NCI-H187 (cell line): ENCODE data around the gene CSGALNACT2.

Experiments used
- DNase-seq, 2 experiments: peaks; one replicate each; lab custom pipeline; 2025; lab: John Stamatoyannopoulos, UW

CSGALNACT2 gene

DNA sequence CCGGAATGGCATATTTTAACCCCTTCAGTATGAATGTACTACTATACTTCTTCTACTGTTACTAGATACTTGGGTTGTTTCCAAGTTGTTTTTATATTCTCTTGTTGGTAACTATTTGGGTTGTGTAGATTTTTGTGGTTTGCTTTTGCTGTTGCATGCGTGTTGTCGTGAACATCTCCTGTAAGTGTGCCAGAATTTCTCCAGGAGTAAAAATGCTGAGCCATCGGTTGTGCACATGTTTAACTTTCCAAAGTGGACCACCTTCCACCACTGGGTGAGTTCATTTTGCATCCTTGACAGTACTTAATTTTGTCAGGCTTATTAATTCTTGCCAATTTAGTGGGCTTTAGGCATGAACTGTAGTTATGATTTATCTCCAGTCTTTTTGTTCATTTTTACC, 47.9 kb downstream of the CSGALNACT2 start:
- DNase-seq, result no peak

DNA sequence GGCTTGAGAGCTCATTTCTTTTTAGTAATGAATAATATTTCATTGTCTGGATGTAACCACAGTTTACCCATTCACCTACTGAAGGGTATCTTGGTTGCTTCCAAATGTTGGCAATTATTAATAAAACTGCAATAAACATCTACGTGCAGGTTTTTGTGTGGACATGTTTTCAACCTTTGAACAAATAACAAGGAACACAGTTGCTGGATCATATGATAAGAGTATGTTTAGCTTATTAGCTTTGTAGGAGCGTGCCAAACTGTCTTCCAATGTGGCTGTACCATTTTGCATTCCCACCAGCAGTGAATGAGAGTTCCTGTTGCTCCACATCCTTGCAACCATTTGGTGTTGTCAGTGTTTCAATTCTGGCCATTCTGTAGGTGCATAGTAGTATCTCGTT, 49.0 kb downstream of the CSGALNACT2 start:
- DNase-seq, result no peak

DNA sequence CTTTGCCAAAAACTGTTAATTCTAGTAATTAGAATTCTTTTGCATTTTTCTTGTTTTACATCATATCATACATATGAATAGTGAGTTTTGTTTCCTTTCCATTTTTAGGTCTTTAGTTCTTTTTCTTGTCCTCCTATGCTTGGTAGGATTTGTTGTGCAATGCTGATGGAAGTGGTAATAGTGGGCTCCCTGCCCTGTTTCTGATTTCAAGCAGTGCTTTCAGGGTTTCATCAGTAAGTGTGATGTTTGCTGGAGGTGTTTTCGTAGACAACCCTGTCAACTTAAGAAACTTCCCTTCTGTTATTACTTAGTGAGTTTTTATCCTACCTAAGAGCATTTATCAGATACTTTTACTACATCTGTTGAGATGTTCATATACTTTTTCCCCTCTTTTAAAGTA, 50.5 kb downstream of the CSGALNACT2 start:
- no peak for DNase-seq

DNA sequence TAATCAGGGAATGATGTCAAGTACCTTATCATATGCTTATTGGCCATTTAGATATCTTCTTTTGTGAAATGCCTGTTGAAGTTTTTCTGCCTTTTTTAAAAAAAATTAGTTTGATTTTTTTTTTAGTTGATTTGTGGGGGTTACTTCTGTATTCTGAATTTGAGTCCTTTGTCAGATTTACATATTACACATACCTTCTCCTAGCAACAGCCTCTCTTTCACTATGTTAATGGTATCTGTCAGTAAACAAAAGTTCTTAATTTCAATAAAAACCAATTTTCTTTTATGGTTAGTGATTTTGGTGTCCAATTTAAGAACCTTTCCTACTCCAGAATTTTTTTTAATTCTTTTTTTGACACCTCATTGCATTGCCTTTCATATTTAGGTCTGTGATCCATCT, 52.0 kb downstream of the CSGALNACT2 start:
- DNase-seq, result no peak

DNA sequence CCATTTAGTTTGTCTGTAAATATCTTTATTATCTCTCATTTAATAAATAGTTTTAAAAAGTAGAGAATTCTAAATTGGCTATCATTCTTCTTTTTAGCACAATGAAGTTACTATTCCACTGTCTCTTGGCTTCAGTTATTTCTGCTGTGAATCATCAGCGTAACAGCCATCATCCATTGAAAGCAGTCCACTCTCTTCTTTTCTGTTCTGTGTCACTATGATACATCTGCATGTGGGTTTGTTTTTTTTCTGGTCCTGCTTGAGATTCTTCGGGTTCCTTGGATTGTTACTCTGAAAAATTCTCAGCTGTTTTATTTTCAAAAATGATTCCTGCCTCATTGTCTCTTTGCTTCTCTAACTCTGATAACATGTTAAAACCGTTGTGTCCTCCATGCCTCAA, 52.5 kb downstream of the CSGALNACT2 start:
- DNase-seq, result no peak

DNA sequence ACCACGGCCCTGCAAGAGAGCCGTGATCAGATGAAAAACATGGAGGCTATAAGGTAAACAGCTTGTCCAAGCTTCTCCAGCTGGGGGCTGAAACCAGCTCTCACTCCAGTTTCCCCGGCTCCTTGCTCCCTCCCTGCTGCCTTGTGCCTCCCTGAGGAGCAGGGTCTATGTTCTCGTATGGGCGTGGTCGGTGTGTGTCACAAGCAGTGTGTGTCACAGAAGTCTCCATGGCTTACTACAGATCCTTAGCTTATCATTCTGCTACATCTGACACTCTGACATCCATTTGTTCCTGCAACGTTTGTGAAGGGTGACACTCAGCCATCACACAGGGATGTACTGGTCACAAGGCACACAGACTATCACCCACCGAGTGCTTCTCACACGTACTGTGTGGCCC, 54.6 kb downstream of the CSGALNACT2 start:
- no peak for DNase-seq

DNA sequence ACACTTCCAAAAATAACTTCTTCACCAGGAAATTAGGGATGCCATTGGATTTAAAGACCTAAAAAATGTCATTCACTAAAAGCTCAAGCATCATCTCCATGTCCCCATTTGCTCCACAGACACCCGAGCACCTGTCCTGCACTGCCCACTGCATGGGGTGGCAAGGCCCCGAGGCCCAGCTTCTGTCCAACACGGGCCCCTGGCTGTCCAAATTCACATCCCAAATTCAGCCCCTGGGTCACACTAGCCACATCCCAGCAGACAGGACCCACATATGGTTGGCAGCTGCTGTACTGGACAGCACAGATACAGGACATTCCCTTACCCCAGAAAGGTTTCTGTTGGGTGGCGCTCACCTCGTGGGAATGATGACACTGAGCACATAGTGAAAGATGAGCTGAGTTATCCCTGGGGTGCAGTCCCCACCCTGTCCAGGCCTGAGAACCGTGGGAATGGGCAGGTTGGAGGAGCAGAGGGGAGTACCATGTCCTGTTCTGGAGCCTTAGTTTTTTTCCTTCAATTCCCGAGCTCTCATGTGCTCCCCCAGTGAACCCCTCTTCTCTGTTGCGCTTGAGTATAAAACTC, 55.3 kb downstream of the CSGALNACT2 start:
- DNase-seq, result no peak

DNA sequence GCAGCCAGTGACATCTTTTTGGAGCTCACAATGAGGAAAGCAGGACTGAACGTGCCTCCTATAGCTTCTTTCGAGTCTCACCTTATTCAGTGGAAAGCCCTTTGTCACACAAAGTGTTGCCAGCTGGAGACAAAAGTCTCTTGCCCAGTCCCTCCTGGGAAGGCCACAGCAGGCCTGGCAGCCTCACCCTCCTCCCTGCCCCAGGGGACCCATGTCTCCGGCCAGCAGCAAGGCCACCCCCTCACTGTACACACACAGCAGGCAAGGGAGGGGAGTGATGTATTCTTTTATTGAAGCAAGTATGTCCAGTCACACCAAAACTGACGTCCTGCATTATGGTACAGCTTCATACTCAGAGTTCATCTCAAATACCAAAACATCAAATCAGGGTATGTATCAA, 56.0 kb downstream of the CSGALNACT2 start:
- DNase-seq, result no peak

DNA sequence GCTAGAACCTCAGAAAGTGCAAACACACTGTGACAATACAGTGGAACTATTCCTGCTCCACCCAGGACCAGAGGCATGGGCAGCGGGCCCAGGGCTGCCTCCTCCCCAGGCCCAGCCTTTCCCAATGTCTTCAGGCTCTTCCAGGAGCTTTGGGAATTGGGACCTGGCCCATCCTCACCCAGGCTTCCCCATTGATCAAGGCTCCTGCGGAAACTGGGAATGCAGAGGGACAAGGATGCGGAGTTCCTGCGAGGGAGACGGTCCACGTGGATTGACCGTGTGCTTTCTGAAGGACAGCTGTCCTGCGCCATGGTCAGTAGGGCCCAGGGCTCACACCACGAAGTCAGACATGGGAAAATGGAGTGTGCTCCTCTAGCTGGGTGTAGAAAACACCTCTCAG, 56.6 kb downstream of the CSGALNACT2 start:
- DNase-seq, result no peak

DNA sequence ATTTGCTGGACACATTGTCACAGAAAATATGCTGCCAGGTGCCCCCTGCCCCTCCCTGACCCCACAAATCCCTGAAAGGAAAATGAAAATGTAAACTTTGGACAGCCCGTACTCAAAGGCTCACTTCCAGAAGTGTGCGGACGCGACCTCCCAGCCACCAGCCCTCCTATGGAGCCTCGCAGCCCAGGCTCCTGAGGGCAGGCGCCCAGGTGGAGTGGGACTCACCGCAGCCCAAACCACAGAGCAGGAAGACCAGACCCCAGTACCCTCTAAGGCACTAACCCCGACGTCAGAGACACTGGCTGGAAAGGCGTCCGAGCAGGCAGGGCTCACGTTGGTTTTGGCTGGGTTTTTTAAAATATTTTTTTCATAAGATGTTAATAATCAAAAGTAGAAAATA, 57.3 kb downstream of the CSGALNACT2 start:
- DNase-seq, result no peak

DNA sequence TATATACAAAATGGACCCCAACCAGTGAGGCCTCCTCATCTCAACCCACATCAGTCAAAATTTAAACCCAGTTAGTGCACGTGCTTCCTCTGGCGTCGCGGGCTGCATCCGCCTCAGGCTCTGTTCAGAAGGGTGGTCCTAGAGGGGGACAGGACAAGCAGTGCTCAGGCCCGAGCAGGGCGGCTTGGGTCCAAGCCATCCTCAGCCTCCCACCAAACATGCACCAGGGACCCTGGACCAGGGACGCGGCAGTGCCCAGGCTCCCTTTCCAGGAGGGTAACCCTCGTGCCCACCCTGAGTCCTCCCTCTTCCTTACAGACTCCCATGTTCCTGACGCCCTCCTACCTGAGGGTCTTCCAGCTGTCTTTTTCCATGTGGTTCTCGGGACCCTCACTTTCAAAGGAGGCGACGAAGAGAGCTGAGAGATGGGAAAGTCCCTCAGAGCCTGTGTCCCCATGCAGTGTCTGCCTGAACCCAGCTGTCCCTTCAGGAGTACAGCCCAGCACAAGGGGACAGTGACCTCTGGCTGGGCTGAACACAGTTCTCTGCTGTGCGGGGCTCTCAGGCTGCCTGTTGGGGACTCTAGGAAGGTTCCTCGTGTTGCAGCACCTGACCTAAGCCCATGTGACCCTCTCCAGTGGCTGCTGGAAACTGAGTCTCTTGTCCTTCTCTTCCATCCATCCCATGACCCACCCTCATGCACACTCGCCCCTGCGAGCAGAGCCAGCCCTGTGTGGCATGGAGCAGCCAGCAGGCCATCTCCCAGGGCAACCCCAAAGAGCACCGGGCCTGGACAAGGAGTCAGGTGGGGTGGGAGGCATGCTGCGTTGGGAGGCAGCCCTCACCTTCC, 58.1 kb downstream of the CSGALNACT2 start:
- no peak for DNase-seq

DNA sequence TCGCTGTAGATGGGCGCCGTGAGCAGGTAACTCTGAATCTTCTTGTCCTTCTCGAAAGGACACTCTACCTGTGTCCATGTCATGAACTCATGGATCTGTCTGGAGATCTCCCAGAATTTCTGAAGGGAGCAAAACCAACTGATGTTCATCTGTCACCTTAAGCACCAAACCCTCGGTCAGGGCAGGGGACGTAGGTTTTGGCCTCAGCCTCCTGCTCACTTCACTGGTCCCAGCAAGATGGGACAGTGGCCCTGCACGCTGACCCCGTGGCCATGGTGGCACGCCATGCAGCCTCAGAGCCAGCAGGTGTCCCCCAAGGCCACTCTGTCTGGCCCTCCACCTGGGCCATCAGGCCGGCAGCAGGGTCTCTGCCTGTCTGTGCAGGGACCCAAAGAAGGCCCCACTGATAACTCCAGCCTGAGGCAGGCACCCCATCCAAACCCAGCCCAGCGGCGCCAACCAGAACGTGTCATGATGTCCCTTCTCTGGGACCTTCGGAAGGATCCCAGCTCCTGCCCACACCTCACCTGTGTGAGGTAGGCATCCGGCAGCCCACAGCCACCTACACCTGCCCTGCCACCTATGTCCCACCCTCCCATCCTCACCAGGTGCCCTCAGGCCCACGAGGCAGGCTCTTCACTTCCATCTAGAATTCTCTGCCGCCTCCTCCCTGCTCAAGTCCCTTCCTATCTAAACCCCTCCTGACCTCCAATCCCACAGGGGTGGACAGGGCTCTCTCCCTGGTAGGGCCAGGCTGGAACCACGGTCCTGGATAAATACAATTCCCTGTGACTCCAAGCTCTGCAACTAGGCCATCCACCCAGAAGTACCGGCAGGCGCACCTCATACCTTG, 59.0 kb downstream of the CSGALNACT2 start:
- no peak for DNase-seq

DNA sequence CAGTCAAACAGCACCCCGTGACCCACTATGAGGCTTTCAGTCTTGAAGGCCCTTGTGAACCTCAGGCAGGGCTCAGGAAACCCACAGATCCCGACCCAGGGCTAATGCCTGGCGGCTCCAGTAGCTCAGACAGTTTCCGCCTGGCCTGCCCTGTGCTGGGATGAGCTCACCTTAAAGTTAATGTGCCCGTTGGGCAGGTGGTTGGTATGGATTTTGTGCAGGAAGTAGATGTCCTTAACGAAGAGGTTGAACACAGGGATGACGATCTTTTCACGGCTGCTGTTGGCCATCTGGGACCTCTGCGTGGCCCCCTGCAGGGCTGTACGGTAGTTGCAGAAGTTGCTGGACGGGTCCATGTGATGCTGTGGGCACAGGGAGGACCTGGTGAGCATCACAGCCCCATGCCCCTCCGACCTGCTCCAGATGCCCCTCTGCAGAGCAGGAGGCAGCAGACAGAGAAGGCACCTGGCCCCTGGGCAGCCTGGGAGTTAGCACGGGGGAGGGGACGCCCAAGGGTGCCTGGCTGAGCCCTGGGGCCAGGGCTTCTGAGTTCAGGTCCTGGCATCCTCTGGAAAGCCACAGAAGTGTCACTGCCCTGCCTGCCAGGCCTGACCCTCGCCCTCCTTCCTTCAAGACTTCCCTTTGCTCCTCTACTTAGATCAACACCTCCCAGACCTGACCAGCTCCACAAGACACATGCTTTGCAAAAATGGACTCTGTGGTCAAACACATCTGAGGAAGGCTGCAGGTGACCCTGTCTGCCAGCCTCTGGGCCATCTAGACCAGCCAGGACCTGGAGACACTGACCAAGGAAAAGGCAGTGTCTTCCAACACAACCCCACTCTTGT, 59.8 kb downstream of the CSGALNACT2 start:
- no peak for DNase-seq

DNA sequence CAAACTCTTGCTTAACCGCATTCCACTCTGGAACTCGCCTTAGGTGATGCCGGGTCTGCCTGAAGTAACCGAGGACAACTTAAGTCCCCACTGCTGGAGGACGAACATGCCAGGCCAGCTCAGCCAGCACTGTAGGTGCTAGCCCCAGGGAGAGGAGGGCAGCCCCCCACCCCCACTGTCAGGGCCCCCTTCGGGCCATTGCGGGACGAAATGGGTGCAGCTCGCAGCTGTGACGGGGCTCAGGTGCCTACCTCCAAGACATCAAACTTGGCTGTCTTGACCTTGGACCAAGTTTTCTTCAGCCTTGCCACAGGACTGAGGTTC, 60.4 kb downstream of the CSGALNACT2 start:
- DNase-seq, result no peak

DNA sequence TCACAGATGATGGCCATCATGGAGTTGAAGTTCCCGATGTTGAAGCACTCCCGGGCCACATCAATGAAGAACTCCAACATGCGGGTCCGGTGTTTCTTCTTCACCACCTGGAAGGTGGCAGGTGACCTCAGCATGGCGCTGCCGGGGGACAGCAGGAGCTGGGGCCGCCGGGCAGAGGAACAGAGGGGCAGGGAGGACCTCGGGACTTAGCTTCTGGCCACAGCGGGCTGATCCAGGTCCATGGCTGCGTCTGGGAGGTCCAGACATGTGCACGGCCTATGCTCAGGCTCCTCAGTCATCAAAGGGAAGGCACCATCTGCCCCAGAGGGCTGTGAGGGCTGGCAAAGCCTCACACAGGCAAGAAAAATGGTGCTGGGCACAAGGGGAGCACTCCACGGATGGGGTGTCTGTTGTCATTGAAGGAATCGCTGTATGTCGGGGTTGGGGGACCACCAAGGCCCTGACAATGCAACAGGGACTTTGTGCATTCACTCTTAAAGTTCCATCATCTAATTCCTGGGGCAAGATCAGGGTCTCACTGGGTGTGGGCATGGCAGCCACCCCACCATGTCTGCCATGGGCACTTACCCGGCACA, 60.9 kb downstream of the CSGALNACT2 start:
- DNase-seq, result no peak

DNA sequence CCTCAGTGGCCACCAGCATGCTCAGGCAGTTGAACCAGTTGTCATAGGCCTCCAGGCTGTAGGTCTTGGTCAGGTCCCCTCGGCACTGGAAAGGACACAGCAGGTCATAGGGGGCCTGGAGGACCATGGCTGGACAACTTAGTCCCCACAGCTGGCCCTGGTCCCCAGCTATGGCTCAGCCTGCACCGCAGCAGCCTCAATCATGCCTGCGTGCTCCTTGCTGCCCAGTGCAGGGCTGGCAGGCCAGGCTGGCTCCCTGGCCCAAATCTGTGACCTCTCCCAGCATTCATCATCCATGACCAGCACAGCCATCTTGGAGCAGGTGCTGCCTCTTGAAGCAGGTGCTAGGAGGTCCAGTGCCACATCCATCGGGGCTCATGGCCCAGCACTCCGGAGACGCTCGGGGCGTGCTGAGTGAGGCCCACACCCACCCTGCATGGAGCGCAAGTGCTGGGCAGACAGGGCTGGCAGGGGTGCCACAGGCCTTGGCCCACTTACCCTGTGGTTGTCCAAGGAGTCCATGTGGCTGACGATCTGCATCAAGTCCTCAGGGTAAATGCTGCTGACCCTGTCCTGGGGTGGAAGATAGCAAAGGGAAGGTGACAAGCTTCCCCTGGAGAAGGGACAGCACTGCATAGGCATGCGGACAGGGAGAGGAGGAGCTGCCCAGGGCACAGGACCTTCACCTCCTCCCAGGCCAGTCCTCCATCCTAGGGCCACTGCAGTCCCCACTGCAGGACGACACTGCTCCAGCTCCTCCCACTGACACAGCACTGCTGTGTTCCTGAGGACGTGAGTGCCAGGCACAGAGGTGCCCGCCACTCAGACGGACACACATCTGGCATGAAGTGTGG, 61.7 kb downstream of the CSGALNACT2 start:
- no peak for DNase-seq

DNA sequence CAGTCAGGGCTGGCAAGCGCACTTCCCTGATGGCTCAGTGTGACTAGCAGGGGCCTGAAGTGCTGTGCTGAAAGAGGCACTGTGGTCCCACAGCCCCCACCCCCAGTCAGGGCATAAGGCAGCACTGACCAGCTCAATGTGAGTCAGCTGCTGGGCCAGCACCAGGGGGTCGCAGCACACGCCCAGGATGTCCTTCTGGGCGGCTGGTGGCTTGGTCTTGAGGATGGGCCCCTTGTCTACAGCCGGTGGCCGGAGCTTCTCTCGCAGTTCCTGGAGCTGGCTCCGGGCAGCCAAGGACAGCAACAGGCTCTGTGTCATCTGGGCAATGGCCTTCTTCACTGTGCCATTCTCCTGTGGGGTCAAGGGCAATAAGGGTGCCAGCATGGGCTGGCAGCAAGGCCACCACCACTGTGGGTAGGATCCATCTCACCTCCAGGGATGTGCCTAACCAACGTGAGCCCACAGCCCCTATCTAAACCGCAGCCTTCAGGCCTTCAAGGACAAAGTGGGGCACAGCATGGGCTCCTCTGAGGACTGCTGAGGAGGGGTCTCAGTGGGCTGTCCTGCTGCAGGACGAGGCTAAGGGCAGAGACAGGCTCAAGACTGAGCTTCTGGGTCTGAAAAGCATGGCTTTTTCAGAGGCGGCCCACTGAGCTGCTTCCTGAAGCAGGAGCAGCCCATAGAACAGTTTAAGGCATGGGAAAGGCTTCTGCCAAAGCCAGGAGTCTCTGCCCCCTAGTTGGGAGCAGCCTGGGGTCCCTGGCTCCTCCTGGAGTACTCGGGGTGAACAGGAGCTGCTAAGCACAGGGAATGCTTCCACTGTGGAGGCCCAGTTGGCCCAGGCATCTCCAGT, 62.5 kb downstream of the CSGALNACT2 start:
- DNase-seq, result no peak

DNA sequence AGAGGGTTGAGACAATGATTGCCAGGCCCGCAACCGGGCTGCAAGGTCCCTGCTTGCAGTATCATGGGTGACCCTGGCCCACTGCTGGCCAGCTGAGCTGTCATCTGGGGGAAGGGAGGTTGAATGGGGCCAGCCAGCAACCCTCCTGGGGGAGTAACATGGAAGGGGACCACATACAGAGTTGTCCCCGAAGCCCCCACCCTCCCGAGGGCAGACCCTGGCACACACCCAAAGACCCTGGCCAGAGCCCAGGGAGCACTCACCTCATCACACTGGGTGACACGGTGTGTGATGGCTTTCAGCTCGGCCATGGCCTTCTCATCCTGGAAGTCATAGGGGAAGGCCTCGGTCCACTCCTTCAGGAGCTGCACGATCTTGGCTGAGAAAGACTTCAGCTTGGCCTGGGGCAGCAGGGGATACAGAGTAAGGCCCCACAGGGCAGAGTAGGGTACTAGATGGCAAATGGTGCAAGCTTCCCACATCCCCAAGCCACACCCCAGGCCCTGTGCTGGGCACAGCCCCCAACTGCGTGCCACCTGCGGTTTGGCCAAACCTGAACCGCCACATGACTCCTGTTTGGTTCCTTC, 63.4 kb downstream of the CSGALNACT2 start:
- DNase-seq, result no peak

DNA sequence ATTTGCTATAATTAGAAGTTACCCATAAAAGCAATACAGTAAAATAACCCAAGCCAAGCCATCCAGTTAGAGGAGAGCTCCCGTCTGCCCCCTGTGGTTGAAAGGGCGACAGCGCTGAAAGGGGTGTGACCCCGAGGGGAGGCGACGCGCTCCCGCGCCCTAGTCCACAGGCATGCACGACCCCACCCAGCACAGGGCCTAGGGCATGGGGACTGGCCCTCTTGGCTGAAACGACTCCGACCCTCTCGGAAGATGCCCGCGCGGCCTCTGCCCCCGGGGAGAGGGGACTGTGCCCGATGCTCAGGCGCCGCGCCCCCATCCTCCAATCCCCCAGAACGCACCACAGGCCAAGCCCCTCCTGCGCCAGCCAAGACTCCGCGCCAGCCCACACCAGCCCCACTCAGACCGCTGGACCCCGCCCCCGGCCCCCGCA, 64.0 kb downstream of the CSGALNACT2 start:
- DNase-seq, result no peak
